ENCODE results near the gene PRM1. TPM values are rescaled to one million over a fixed set of nuclear protein-coding genes. Genes with fewer than 3 reads are reported as not detected.
"Not testable (repeated sequence)": the region's sequence is repeated elsewhere in the genome, so short reads cannot be mapped to it uniquely, and the experiment has no call there.

The PRM1 gene
- total RNA-seq, 4 donors from 2014 or later = not detected

GRCh38 chr16:11299865-11300559, 18.9 kb upstream of the PRM1 start:
- 59 to 100% methylated on average over 1 to 5 of the region's 6 CpGs for WGBS, 2 donors
- peaks cover 16 to 53% (median 22%) of the 10 kb centered on the region in 3 donors for H3K4me1 ChIP-seq
- no peaks in the 10 kb centered on the region for H3K36me3 ChIP-seq
- no peak for TF ChIP-seq CTCF (IDR thresholded peaks at IDR 0.05)
- TF ChIP-seq POLR2A (IDR thresholded peaks at IDR 0.05) = no peak
- no peak overlapping the region for H3K27ac ChIP-seq
- no peaks in the 10 kb centered on the region for H3K27me3 ChIP-seq
- H3K4me3 ChIP-seq = no peak overlapping the region
- intact Hi-C loops (cut with DNase I) = no loop called here
- no peaks in the 10 kb centered on the region for H3K9me3 ChIP-seq
- DNase-seq = no peak

- 58 to 60% methylated on average over 12 to 13 of the region's 13 CpGs for WGBS, 2 donors
- intact Hi-C loops (cut with DNase I); H3K4me3 ChIP-seq: not testable (repeated sequence)
These were observed 17.9 kb upstream of the PRM1 start for GRCh38 chr16:11298950-11299547.

GRCh38 chr16:11298143-11298900, 17.2 kb upstream of the PRM1 start:
- Histone ChIP-seq H3K36me3 (no peaks in the 10 kb centered on the region), H3K27ac (peak overlapping the region in 1 of 4 donors; percentile 26), H3K9me3 (no peaks in the 10 kb centered on the region), H3K27me3 (no peaks in the 10 kb centered on the region), H3K4me3 (no peak overlapping the region), H3K4me1 (peaks cover 16 to 49% (median 17%) of the 10 kb centered on the region in 3 donors)
- DNase-seq = no peak
- TF ChIP-seq POLR2A (IDR thresholded peaks at IDR 0.05) (no peak), CTCF (IDR thresholded peaks at IDR 0.05) (no peak)
- 78 to 93% methylated on average over 5 of the region's 5 CpGs for whole genome bisulfite sequencing, 2 donors
- intact Hi-C loops (cut with DNase I) = no loop called here

More at GRCh38 chr16:11298950-11299547, 17.9 kb upstream of the PRM1 start:
- peaks cover 16 to 53% (median 22%) of the 10 kb centered on the region in 3 donors for H3K4me1 ChIP-seq
- H3K27me3 ChIP-seq, DNase-seq, H3K27ac ChIP-seq, H3K9me3 ChIP-seq, H3K36me3 ChIP-seq: not testable (repeated sequence)

- intact Hi-C loops (cut with DNase I) = no loop called here
- Histone ChIP-seq H3K27me3 (peaks cover 0 to 6% (median 0%) of the 10 kb centered on the region in 4 donors), H3K4me1 (peaks cover 12 to 42% (median 16%) of the 10 kb centered on the region in 3 donors), H3K36me3 (no peaks in the 10 kb centered on the region), H3K9me3 (no peaks in the 10 kb centered on the region), H3K27ac (peak overlapping the region in 1 of 4 donors; percentile 26), H3K4me3 (peak overlapping the region in 3 of 4 donors; percentile 22 to 54 (median 26))
- TF ChIP-seq CTCF (IDR thresholded peaks at IDR 0.05) (peak in 1 of 6 experiments; percentile 20), POLR2A (IDR thresholded peaks at IDR 0.05) (no peak)
- 14 to 17% methylated on average over 8 to 15 of the region's 19 CpGs for WGBS, 2 donors
- peak; percentile 55 for DNase-seq
These were observed 16.5 kb upstream of the PRM1 start for GRCh38 chr16:11297492-11298142.

GRCh38 chr16:11296706-11297491, 15.8 kb upstream of the PRM1 start:
- intact Hi-C loops (cut with DNase I) = no loop called here
- peaks cover 12 to 38% (median 16%) of the 10 kb centered on the region in 3 donors for H3K4me1 ChIP-seq

More at GRCh38 chr16:11296706-11297491, 15.8 kb upstream of the PRM1 start:
- no peak for TF ChIP-seq CTCF (IDR thresholded peaks at IDR 0.05)
- no peak for TF ChIP-seq POLR2A (IDR thresholded peaks at IDR 0.05)
- no peak for DNase-seq
- Histone ChIP-seq H3K36me3 (no peaks in the 10 kb centered on the region), H3K4me3 (peak overlapping the region in 2 of 4 donors; percentile 26 to 54), H3K27me3 (peaks cover 0 to 6% (median 0%) of the 10 kb centered on the region in 4 donors), H3K27ac (peak overlapping the region in 1 of 4 donors; percentile 26), H3K9me3 (no peaks in the 10 kb centered on the region)
- WGBS, 2 donors = 37 to 39% methylated on average over 9 of the region's 10 CpGs
